ENCODE results near the gene RBFOX2.

RBFOX2 gene

GRCh38 chr22:35754761-35755160 is 273.9 kb downstream of the RBFOX2 start:
- no peak overlapping the region for H3K9ac ChIP-seq
- no peak overlapping the region for H3K4me2 ChIP-seq (ENCODE audit: low read length)
- no peaks in the 10 kb centered on the region for H3K79me2 ChIP-seq
- H3K4me1 ChIP-seq, result no peaks in the 10 kb centered on the region
- no peak overlapping the region for H2AFZ ChIP-seq
- no peaks in the 10 kb centered on the region for H3K36me3 ChIP-seq (ENCODE audit: control insufficient read depth, insufficient read depth, low read length)
- H3K27ac ChIP-seq, result no peak overlapping the region
- H3K9me3 ChIP-seq (ENCODE audit: control insufficient read depth, low read length), result no peaks in the 10 kb centered on the region
- no peak for TF ChIP-seq CTCF (IDR thresholded peaks at IDR 0.05)
- H3K4me3 ChIP-seq (ENCODE audit: low read depth, low read length), result no peak overlapping the region
- H3K27me3 ChIP-seq (ENCODE audit: control insufficient read depth, insufficient read depth, low read length), result no peaks in the 10 kb centered on the region

GRCh38 chr22:35752863-35753189 is 275.8 kb downstream of the RBFOX2 start:
- Histone ChIP-seq H3K4me2 (ENCODE audit: low read length) (no peak overlapping the region), H3K9me3 (ENCODE audit: control insufficient read depth, low read length) (no peaks in the 10 kb centered on the region), H3K27me3 (ENCODE audit: control insufficient read depth, insufficient read depth, low read length) (no peaks in the 10 kb centered on the region), H3K4me3 (ENCODE audit: low read depth, low read length) (no peak overlapping the region), H3K4me1 (no peaks in the 10 kb centered on the region), H3K79me2 (no peaks in the 10 kb centered on the region), H3K27ac (no peak overlapping the region), H2AFZ (no peak overlapping the region), H3K9ac (no peak overlapping the region), H3K36me3 (ENCODE audit: control insufficient read depth, insufficient read depth, low read length) (no peaks in the 10 kb centered on the region)
- TF ChIP-seq CTCF (IDR thresholded peaks at IDR 0.05), result no peak

GRCh38 chr22:35752006-35752862 is 276.4 kb downstream of the RBFOX2 start:
- Histone ChIP-seq H3K79me2 (no peaks in the 10 kb centered on the region), H3K4me3 (ENCODE audit: low read depth, low read length) (no peak overlapping the region), H3K27me3 (ENCODE audit: control insufficient read depth, insufficient read depth, low read length) (no peaks in the 10 kb centered on the region), H3K4me2 (ENCODE audit: low read length) (no peak overlapping the region), H2AFZ (no peak overlapping the region), H3K4me1 (no peaks in the 10 kb centered on the region), H3K36me3 (ENCODE audit: control insufficient read depth, insufficient read depth, low read length) (no peaks in the 10 kb centered on the region), H3K27ac (no peak overlapping the region), H3K9me3 (ENCODE audit: control insufficient read depth, low read length) (no peaks in the 10 kb centered on the region), H3K9ac (no peak overlapping the region)
- no peak for TF ChIP-seq CTCF (IDR thresholded peaks at IDR 0.05)

- Histone ChIP-seq H3K4me1 (no peaks in the 10 kb centered on the region), H3K27ac (no peak overlapping the region), H3K36me3 (ENCODE audit: control insufficient read depth, insufficient read depth, low read length) (no peaks in the 10 kb centered on the region), H2AFZ (no peak overlapping the region), H3K9ac (no peak overlapping the region), H3K79me2 (no peaks in the 10 kb centered on the region), H3K27me3 (ENCODE audit: control insufficient read depth, insufficient read depth, low read length) (no peaks in the 10 kb centered on the region), H3K4me3 (ENCODE audit: low read depth, low read length) (no peak overlapping the region), H3K4me2 (ENCODE audit: low read length) (no peak overlapping the region), H3K9me3 (ENCODE audit: control insufficient read depth, low read length) (no peaks in the 10 kb centered on the region)
- TF ChIP-seq CTCF (IDR thresholded peaks at IDR 0.05), result no peak
Observed at GRCh38 chr22:35749808-35750207, 278.8 kb downstream of the RBFOX2 start.
